K562 (cell line): ENCODE results near the gene ZNF92. TPM values are rescaled to one million over a fixed set of nuclear protein-coding genes. Genes with fewer than 3 reads are reported as not detected.

Source experiments
- ATAC-seq: fragments of 200-7000 bp; cut with Tn5 transposase; 3 replicates; pipeline ENCODE4 v1.9.1; 2020; ENCODE audit warnings: moderate library complexity
- BruUV-seq: library from RNA; stranded (reverse); fragments of 400-500 nt; replicated peaks from 2 replicates; lab custom pipeline; 2021; lab: Mats Ljungman, UMichigan
- CTCF ChIA-PET: fragments of 300-600 bp; formaldehyde crosslinking; extraction: SDS; loops from one replicate; lab custom pipeline; 2021; ENCODE audit warnings: low intra/inter-chr PET ratio; lab: Yijun Ruan, JAX
- POLR2A ChIA-PET: fragments of 300-600, 350-650 bp; sonication (Branson Sonifier 250); formaldehyde crosslinking; extraction: SDS; loops from one replicate; lab custom pipeline; 2021; ENCODE audit warnings: antibody characterized with exemption, inconsistent platforms; lab: Yijun Ruan, JAX
- DNase-seq, 4 experiments: peaks; one replicate each; pipeline versions ENCODE4 v3.0.0 to v3.0.0-alpha.2; 2011 to 2018; ENCODE audit warnings: low spot score in 3 of 4, mixed read lengths in 3 of 4; ENCODE audit errors: extremely low read depth in 1 of 4
- FAIRE-seq: peaks from 2 replicates; lab custom pipeline; 2011; peaks lifted over from hg19 to GRCh38; lab: Jason Lieb, UNC
- H2AFZ ChIP-seq: 2 replicates; pipeline ENCODE4 v1.6.0; 2011; ENCODE audit warnings: low read depth, low read length, control low read depth, inconsistent platforms
- H3K27ac ChIP-seq: fragments of 200-600 bp; 3 replicates; pipeline ENCODE4 v1.8.0; 2011; ENCODE audit warnings: low read depth, mild to moderate bottlenecking, control low read depth, inconsistent platforms, low read length, moderate library complexity, mixed read lengths; ENCODE audit errors: extremely low read depth
- H3K27me3 ChIP-seq, 2 experiments: fragments of 300-600 bp in 1 of 2; 2 replicates in 1 of 2; 3 replicates in 1 of 2; pipeline versions ENCODE4 v1.6.0 to v1.8.0; 2011; ENCODE audit warnings: inconsistent platforms in 2 of 2, low read length in 2 of 2, mild to moderate bottlenecking in 1 of 2, mixed read lengths in 1 of 2, moderate library complexity in 1 of 2; ENCODE audit not compliant: control insufficient read depth in 2 of 2, insufficient read depth in 2 of 2
- H3K36me3 ChIP-seq: fragments of 300-600 bp; 3 replicates; pipeline ENCODE4 v1.8.0; 2011; ENCODE audit warnings: mild to moderate bottlenecking, low read length, inconsistent platforms; ENCODE audit not compliant: control insufficient read depth, insufficient read depth
- H3K4me1 ChIP-seq, 2 experiments: fragments of 200-600 bp in 1 of 2; replicated peaks in 1 of 2; 2 replicates in 1 of 2; 3 replicates in 1 of 2; pipeline versions ENCODE4 v1.5.1 to v1.8.0; 2011; ENCODE audit warnings: inconsistent platforms in 2 of 2, low read length in 2 of 2, mild to moderate bottlenecking in 1 of 2, mixed read lengths in 1 of 2, moderate library complexity in 1 of 2; ENCODE audit not compliant: control insufficient read depth in 2 of 2, insufficient read depth in 2 of 2
- H3K4me2 ChIP-seq: 2 replicates; pipeline ENCODE4 v1.6.1; 2011; ENCODE audit warnings: low read length, control low read depth, inconsistent platforms, mixed read lengths; ENCODE audit not compliant: insufficient read depth
- H3K4me3 ChIP-seq: fragments of 200-600 bp; sonication (generic), shearing (Covaris generic); 2 replicates; pipeline ENCODE4 v1.5.1; 2016; ENCODE audit warnings: control low read depth, inconsistent platforms
- H3K79me2 ChIP-seq: fragments of 200-600 bp; 3 replicates; pipeline ENCODE4 v1.8.0; 2011; ENCODE audit warnings: low read length, inconsistent platforms; ENCODE audit not compliant: control insufficient read depth, insufficient read depth
- H3K9ac ChIP-seq, 2 experiments: 2 replicates each; pipeline versions ENCODE4 v1.6.0 to v1.6.1; 2011; ENCODE audit warnings: low read depth in 2 of 2, low read length in 2 of 2, control low read depth in 1 of 2, inconsistent platforms in 1 of 2, mild to moderate bottlenecking in 1 of 2, mixed read lengths in 1 of 2; ENCODE audit not compliant: insufficient read depth in 1 of 2
- H3K9me1 ChIP-seq: one replicate; pipeline ENCODE4 v1.6.0; 2011; ENCODE audit warnings: inconsistent platforms, mild to moderate bottlenecking, low read length, moderate library complexity; ENCODE audit not compliant: control insufficient read depth, insufficient read depth
- H3K9me3 ChIP-seq: replicated peaks from 2 replicates; pipeline ENCODE4 v1.5.1; 2011; ENCODE audit warnings: low read depth, low read length, inconsistent platforms; ENCODE audit not compliant: control insufficient read depth, insufficient read depth
- H4K20me1 ChIP-seq: replicated peaks from 2 replicates; pipeline ENCODE4 v1.6.1; 2011; ENCODE audit warnings: low read length, inconsistent platforms, mixed read lengths; ENCODE audit not compliant: control insufficient read depth, insufficient read depth
- ELF4 ChIP-seq: fragments of 450-650 bp; formaldehyde crosslinking; IDR thresholded peaks from 2 replicates; pipeline ENCODE4 v1.4.0; 2022; ENCODE audit warnings: missing genetic modification characterization
- ETV1 ChIP-seq: fragments of 450-650 bp; conservative IDR thresholded peaks from 2 replicates; pipeline ENCODE4 v1.6.1; 2016; ENCODE audit warnings: missing genetic modification characterization, control low read depth, low read depth, missing compliant biosample characterization
- RAD21 ChIP-seq, 2 experiments: fragments of 250-450 bp in 1 of 2; fragments of 450-650 bp in 1 of 2; sonication (Bioruptor Pico) in 1 of 2; formaldehyde crosslinking in 1 of 2; IDR thresholded peaks in 1 of 2; conservative IDR thresholded peaks in 1 of 2; 2 replicates each; pipeline versions ENCODE4 v1.4.0 to v1.8.0; 2020 to 2022; ENCODE audit warnings: mild to moderate bottlenecking in 2 of 2, moderate library complexity in 1 of 2
- ZKSCAN3 ChIP-seq: fragments of 250-450 bp; sonication (Bioruptor Pico); IDR thresholded peaks from 2 replicates; pipeline ENCODE4 v1.4.0; 2020
- ZNF518B ChIP-seq: fragments of 250-450 bp; sonication (Bioruptor Pico); IDR thresholded peaks from 2 replicates; pipeline ENCODE4 v1.5.0; 2021; ENCODE audit warnings: mild to moderate bottlenecking, moderate library complexity
- ZNF644 ChIP-seq: fragments of 200-800 bp; sonication (Bioruptor generic); IDR thresholded peaks from 2 replicates; pipeline ENCODE4 v1.6.1; 2016; ENCODE audit warnings: low read depth, missing genetic modification characterization, missing compliant biosample characterization
- in situ Hi-C: fragments of 300-500 bp; cut with MboI; formaldehyde crosslinking; loops from 4 replicates; pipeline ENCODE4 v1.15.0; 2018; ENCODE audit warnings: inconsistent platforms, mixed read lengths
- intact Hi-C: fragments of 100-400 bp; cut with micrococcal nuclease; formaldehyde crosslinking; loops from 2 replicates; pipeline ENCODE4 v1.14.2; 2022
- polyA plus RNA-seq, 8 experiments: library from polyadenylated mRNA; depleted of rRNA in 4 of 8; stranded (reverse) in 5 of 8; unstranded in 3 of 8; fragments of >200 nt; fragmentation: Nextera tagmentation in 2 of 8; fragmentation: Illumina TruSeq in 1 of 8; extraction: Ambion mirVana in 2 of 8; extraction: Trizol in 1 of 8; gene quantifications; 2 replicates each; pipeline versions ENCODE4 v1.2.1 to v1.2.3, GENCODE V29; 2011 to 2014; ENCODE audit warnings: inconsistent platforms in 1 of 8, missing spikeins in 1 of 8
- total RNA-seq, 7 experiments: library from RNA; depleted of rRNA in 6 of 7; stranded (reverse); fragments of >200 nt in 6 of 7; fragmentation: Illumina TruSeq in 2 of 7; extraction: Trizol in 2 of 7; gene quantifications; 2 replicates each; pipeline versions ENCODE4 v1.2.1 to v1.2.3, GENCODE V29; 2011 to 2021; ENCODE audit warnings: low replicate concordance in 1 of 7

ZNF92 gene
- total and polyA plus RNA-seq, 9 of the 15 experiments (the other 6 are each of a cell fraction or from before 2014, with no cell fraction given), result 8.9 to 29.4 (median 12.5) TPM

GRCh38 chr7:65441010-65441409, 67.4 kb downstream of the ZNF92 start:
- H3K9ac ChIP-seq, result no peak overlapping the region
- TF ChIP-seq ZNF644 (tag) (no peak), ETV1 (no peak), RAD21 (CRISPR knock-in tag; conservative IDR thresholded peaks at IDR 0.05 in 1 of 2, IDR thresholded peaks at IDR 0.05 in 1 of 2) (no peak), ZKSCAN3 (CRISPR knock-in tag) (no peak), ELF4 (CRISPR knock-in tag) (no peak), ZNF518B (CRISPR knock-in tag) (no peak)
- H3K4me2 ChIP-seq, result no peak overlapping the region
- no TSS peak for BruUV-seq
- no peak overlapping the region for H3K4me3 ChIP-seq
- H3K79me2 ChIP-seq, result no peaks in the 10 kb centered on the region
- no peaks in the 10 kb centered on the region for H3K36me3 ChIP-seq
- H3K9me1 ChIP-seq, result no peaks in the 10 kb centered on the region
- H3K27ac ChIP-seq, result no peak overlapping the region
- intact Hi-C loops (no loop called here), in situ Hi-C loops (no loop called here)
- H2AFZ ChIP-seq, result no peak overlapping the region
- H3K27me3 ChIP-seq, result no peaks in the 10 kb centered on the region
- no peak for FAIRE-seq
- no peaks in the 10 kb centered on the region for H3K4me1 ChIP-seq
- no peaks in the 10 kb centered on the region for H3K9me3 ChIP-seq
- ChIA-PET CTCF (interaction anchor here (0.6 kb wide), 1 partner anchor 457 kb away, joined by 3 read pairs; no protein-coding TSS in a partner anchor), POLR2A (no interaction called here)
- DNase-seq, result no peak
- no peak for ATAC-seq
- no peaks in the 10 kb centered on the region for H4K20me1 ChIP-seq
